IPS DF 6.9 (cell line): ENCODE data around the gene CPEB1.

Experiments used
- DNase-seq: peaks from one replicate; pipeline ENCODE4 v3.0.0-alpha.2; 2013; ENCODE audit warnings: low read depth, low spot score
- H3K27ac ChIP-seq: one replicate; pipeline ENCODE4 v1.5.1; 2013; ENCODE audit warnings: low read length, control low read depth
- H3K27me3 ChIP-seq: 2 replicates; pipeline ENCODE4 v1.6.1; 2013; ENCODE audit warnings: mild to moderate bottlenecking, low read length; ENCODE audit not compliant: control insufficient read depth, insufficient read depth
- H3K36me3 ChIP-seq: 2 replicates; pipeline ENCODE4 v1.6.1; 2013; ENCODE audit warnings: low read length; ENCODE audit not compliant: control insufficient read depth, insufficient read depth
- H3K4me1 ChIP-seq: 2 replicates; pipeline ENCODE4 v1.6.1; 2013; ENCODE audit warnings: low read length; ENCODE audit not compliant: control insufficient read depth, insufficient read depth
- H3K4me3 ChIP-seq: 2 replicates; pipeline ENCODE4 v1.5.1; 2013; ENCODE audit warnings: mild to moderate bottlenecking, low read length
- H3K9me3 ChIP-seq: 2 replicates; pipeline ENCODE4 v1.6.1; 2013; ENCODE audit warnings: low read length, inconsistent platforms; ENCODE audit not compliant: control insufficient read depth, insufficient read depth
- WGBS: extraction: QIAGEN DNeasy Blood & Tissue Kit; methylation state at CpG from one replicate; pipeline ENCODE4 v1.1.7; 2013; ENCODE audit warnings: mixed read lengths, missing lambda C conversion rate; ENCODE audit not compliant: insufficient read length, insufficient coverage; 5-methylcytosine and 5-hydroxymethylcytosine counted together

CPEB1 gene

GRCh38 chr15:82666606-82667005, 19.4 kb upstream of the CPEB1 start:
- no peaks in the 10 kb centered on the region for H3K9me3 ChIP-seq
- no peaks in the 10 kb centered on the region for H3K36me3 ChIP-seq
- WGBS, result no CpG with 5 or more reads among the region's 10 CpGs
- H3K4me1 ChIP-seq, result no peaks in the 10 kb centered on the region
- no peaks in the 10 kb centered on the region for H3K27me3 ChIP-seq
- H3K27ac ChIP-seq, result no peak overlapping the region
- no peak overlapping the region for H3K4me3 ChIP-seq
- DNase-seq, result no peak

DNA sequence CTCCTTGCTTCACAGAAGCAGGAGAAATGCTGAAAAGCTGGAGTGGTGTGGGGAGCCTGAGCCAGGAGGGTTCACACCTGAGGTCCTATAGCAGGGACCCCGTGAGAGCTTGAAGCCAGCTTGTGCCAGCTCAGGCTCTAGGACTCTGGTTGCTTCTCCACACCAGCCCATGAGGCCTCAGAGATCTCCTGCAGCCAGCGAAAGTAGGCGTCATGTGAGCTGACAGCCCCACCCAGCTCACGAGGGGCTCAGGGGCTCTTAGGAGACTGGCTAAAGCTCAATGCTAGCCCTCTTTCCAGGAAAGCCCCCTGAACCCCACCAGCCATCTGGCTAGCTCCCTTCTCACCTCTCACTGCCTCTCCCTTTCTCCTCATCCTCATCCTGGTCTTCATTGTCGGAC, 16.9 kb upstream of the CPEB1 start:
- no peaks in the 10 kb centered on the region for H3K4me1 ChIP-seq
- H3K4me3 ChIP-seq, result no peak overlapping the region
- H3K9me3 ChIP-seq, result no peaks in the 10 kb centered on the region
- H3K27ac ChIP-seq, result no peak overlapping the region
- DNase-seq, result no peak
- WGBS, result no CpG with 5 or more reads among the region's 5 CpGs
- no peaks in the 10 kb centered on the region for H3K27me3 ChIP-seq
- no peaks in the 10 kb centered on the region for H3K36me3 ChIP-seq

DNA sequence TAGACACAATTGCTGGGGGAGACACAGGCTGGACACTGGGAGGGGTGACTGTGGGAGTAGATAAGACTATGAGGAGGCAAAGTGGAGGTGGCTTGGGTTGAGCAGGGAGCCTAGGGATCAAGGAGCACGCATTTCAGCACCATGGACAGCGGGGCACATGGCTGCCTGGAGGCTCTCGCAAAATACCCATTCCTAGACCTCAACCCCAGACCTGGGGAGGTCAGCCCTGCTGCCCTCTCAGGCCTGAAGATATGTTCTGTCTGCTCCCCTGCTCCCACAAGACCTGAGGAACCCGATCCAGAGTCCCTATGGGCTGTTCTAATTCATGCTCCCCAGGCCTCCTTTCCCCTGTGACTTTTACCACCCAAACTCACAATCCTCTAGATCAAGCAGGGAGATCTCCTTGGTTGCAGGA, 16.0 kb upstream of the CPEB1 start:
- no peak overlapping the region for H3K27ac ChIP-seq
- no peaks in the 10 kb centered on the region for H3K36me3 ChIP-seq
- H3K4me3 ChIP-seq, result no peak overlapping the region
- H3K9me3 ChIP-seq, result no peaks in the 10 kb centered on the region
- no CpG with 5 or more reads among the region's 4 CpGs for WGBS
- no peaks in the 10 kb centered on the region for H3K27me3 ChIP-seq
- H3K4me1 ChIP-seq, result no peaks in the 10 kb centered on the region
- no peak for DNase-seq

DNA sequence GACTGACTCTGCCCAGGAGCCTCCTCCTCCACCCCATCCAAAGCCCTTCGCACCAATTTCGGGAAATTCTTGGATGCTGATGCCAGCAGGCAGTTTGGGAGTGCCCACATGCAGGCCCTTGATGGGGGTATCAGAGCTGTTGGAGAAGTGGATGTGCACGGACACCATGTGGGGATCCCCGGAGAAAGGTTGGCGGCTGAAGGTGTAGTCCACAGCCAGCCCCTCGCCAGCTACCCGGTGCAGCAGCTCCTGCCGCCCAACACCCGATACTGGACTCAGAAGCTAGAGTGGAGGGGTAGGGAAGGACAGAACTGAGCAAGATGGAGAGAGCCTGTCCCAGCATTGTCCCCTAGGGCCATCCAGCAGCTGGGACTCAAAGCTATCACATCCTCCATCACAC, 15.5 kb upstream of the CPEB1 start:
- Histone ChIP-seq H3K4me3 (no peak overlapping the region), H3K27me3 (no peaks in the 10 kb centered on the region), H3K9me3 (no peaks in the 10 kb centered on the region), H3K27ac (no peak overlapping the region), H3K36me3 (no peaks in the 10 kb centered on the region), H3K4me1 (no peaks in the 10 kb centered on the region)
- WGBS, result no CpG with 5 or more reads among the region's 9 CpGs
- no peak for DNase-seq

DNA sequence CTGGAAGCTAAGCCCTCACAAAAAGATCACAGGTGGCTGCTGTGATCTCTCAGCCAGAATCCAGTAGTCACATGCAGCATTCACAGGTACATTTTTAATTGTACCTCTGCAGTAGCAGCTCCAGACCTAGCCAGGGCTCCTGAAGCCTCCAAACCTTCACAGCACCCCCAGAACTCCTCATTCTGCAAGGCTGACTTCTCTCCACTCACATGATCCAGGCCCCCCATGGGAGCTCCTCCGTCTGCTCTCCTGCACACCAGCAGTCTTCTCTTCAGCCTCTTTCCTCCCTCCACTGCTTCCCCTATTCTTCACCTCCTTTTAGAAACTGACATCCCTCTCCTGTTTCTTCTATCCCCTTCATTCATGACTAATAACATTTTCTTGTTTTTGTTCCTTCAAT, 13.2 kb upstream of the CPEB1 start:
- no peak overlapping the region for H3K27ac ChIP-seq

DNA sequence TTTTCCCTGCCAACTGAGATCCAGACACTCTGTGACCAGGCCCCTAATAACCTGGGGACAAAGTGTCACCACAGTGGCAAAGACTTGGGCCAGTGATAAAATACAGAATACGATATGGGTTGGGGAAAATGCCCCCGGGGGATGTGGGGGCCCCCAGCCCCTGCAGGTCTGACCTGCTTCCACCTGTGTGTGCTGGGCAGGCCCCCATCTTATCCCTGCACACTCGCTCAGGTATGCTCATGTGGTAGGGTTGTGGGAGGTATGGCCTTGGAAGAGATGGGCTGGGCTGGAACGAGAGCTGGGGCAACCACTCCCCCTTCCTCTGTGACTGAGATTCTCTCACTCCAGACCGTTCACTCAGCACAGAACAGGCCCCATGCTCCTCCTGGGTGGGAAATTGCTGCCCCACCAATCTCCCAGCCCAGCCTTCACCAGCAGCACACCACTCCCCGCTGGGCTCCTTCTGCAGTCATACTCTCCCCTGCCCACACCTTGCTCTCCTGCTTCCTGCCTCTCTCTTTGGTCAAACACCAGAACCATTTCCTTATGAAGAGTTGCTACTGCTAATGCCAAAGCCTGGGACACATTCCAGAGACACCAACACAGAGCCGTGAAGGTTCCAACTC, 9.6 kb upstream of the CPEB1 start:
- WGBS, result no CpG with 5 or more reads among the region's 7 CpGs

More for the DNA sequence above, 13.2 kb upstream of the CPEB1 start:
- Histone ChIP-seq H3K36me3 (no peaks in the 10 kb centered on the region), H3K4me3 (no peak overlapping the region), H3K4me1 (no peaks in the 10 kb centered on the region), H3K27me3 (no peaks in the 10 kb centered on the region), H3K9me3 (no peaks in the 10 kb centered on the region)
- no peak for DNase-seq
- WGBS, result no CpG with 5 or more reads among the region's 1 CpG

GRCh38 chr15:82655606-82656005, 8.4 kb upstream of the CPEB1 start:
- Histone ChIP-seq H3K9me3 (no peaks in the 10 kb centered on the region), H3K4me3 (no peak overlapping the region), H3K27me3 (no peaks in the 10 kb centered on the region), H3K4me1 (no peaks in the 10 kb centered on the region), H3K27ac (no peak overlapping the region), H3K36me3 (no peaks in the 10 kb centered on the region)
- WGBS, result no CpG with 5 or more reads among the region's 3 CpGs
- no peak for DNase-seq

More for the DNA sequence above, 9.6 kb upstream of the CPEB1 start:
- H3K4me3 ChIP-seq, result no peak overlapping the region
- H3K27me3 ChIP-seq, result no peaks in the 10 kb centered on the region
- no peaks in the 10 kb centered on the region for H3K36me3 ChIP-seq
- no peak for DNase-seq
- H3K27ac ChIP-seq, result no peak overlapping the region
- H3K4me1 ChIP-seq, result no peaks in the 10 kb centered on the region
- H3K9me3 ChIP-seq, result no peaks in the 10 kb centered on the region

GRCh38 chr15:82653483-82654168, 6.5 kb upstream of the CPEB1 start:
- Histone ChIP-seq H3K4me3 (no peak overlapping the region), H3K4me1 (no peaks in the 10 kb centered on the region), H3K9me3 (no peaks in the 10 kb centered on the region), H3K27me3 (peaks cover 8% of the 10 kb centered on the region; the same call in 1 of the 2 replicates), H3K36me3 (no peaks in the 10 kb centered on the region), H3K27ac (no peak overlapping the region)
- no peak for DNase-seq
- WGBS, result no CpG with 5 or more reads among the region's 3 CpGs

- Histone ChIP-seq H3K4me1 (peaks cover 2% of the 10 kb centered on the region; the same call in 1 of the 2 replicates), H3K9me3 (no peaks in the 10 kb centered on the region), H3K36me3 (no peaks in the 10 kb centered on the region), H3K27me3 (peaks cover 15% of the 10 kb centered on the region; the same call in 1 of the 2 replicates), H3K27ac (no peak overlapping the region), H3K4me3 (no peak overlapping the region)
- no peak for DNase-seq
- WGBS, result no CpG with 5 or more reads among the region's 2 CpGs
These were observed 4.5 kb upstream of the CPEB1 start for GRCh38 chr15:82651708-82652107.

GRCh38 chr15:82650046-82650670, 3.0 kb upstream of the CPEB1 start:
- no peak for DNase-seq
- Histone ChIP-seq H3K36me3 (no peaks in the 10 kb centered on the region), H3K4me3 (no peak overlapping the region), H3K27ac (no peak overlapping the region), H3K4me1 (peaks cover 4% of the 10 kb centered on the region; the same call in 1 of the 2 replicates), H3K27me3 (peaks cover 21% of the 10 kb centered on the region), H3K9me3 (no peaks in the 10 kb centered on the region)
